B cell (primary cell): Measurements from ENCODE around the gene C13orf42. TPM values are rescaled to one million over a fixed set of nuclear protein-coding genes. Genes with fewer than 3 reads are reported as not detected.

Source experiments
- ATAC-seq: fragments of 200-7000 bp; cut with Tn5 transposase; one replicate; pipeline ENCODE4 v1.10.0; 2021; ENCODE audit warnings: low read depth, mild to moderate bottlenecking, moderate number of reproducible peaks, moderate library complexity
- CTCF ChIA-PET: fragments of 350-600 bp; sonication (Branson Sonifier 250); formaldehyde crosslinking; loops from one replicate; lab custom pipeline; 2021; ENCODE audit warnings: antibody characterized with exemption, inconsistent platforms; lab: Charles Lee
- POLR2A ChIA-PET: fragments of 350-600 bp; sonication (Branson Sonifier 250); formaldehyde crosslinking; loops from one replicate; lab custom pipeline; 2021; ENCODE audit warnings: antibody characterized with exemption; lab: Charles Lee
- DNase-seq: peaks from one replicate; pipeline ENCODE4 v3.0.0; 2013
- H2AFZ ChIP-seq: 2 replicates; pipeline ENCODE4 v1.6.1; 2012; ENCODE audit warnings: mild to moderate bottlenecking, low read depth, low read length; ENCODE audit not compliant: insufficient read depth, poor library complexity, severe bottlenecking
- H3K27ac ChIP-seq, 2 donors: 1 replicate in 1 of 2; 2 replicates in 1 of 2; pipeline ENCODE4 v1.5.1; 2012 to 2013; ENCODE audit warnings: low read length in 2 of 2, mild to moderate bottlenecking in 2 of 2, moderate library complexity in 1 of 2
- H3K27me3 ChIP-seq, 4 experiments: fragments of 200-600 bp in 1 of 4; sonication (generic) in 1 of 4; replicated peaks in 1 of 4; 1 replicate in 2 of 4; 2 replicates in 2 of 4; pipeline versions ENCODE4 v1.6.1 to v1.7.0; 2013 to 2016; ENCODE audit warnings: low read length in 3 of 4, mild to moderate bottlenecking in 2 of 4, mixed read lengths in 1 of 4, moderate library complexity in 1 of 4; ENCODE audit not compliant: insufficient read depth in 4 of 4, control insufficient read depth in 3 of 4; ENCODE audit errors: control extremely low read depth in 1 of 4
- H3K36me3 ChIP-seq, 2 experiments: replicated peaks in 1 of 2; 1 replicate in 1 of 2; 2 replicates in 1 of 2; pipeline versions ENCODE4 v1.6.1 to v1.7.1; 2013; ENCODE audit warnings: low read length in 1 of 2; ENCODE audit not compliant: insufficient read depth in 2 of 2, control insufficient read depth in 1 of 2; ENCODE audit errors: control extremely low read depth in 1 of 2, extremely low read depth in 1 of 2
- H3K4me1 ChIP-seq, 2 donors: fragments of 200-600 bp in 1 of 2; sonication (generic) in 1 of 2; 1 replicate in 1 of 2; 2 replicates in 1 of 2; pipeline versions ENCODE4 v1.5.1 to v1.6.1; 2013 to 2017; ENCODE audit warnings: low read length in 2 of 2; ENCODE audit not compliant: control insufficient read depth in 2 of 2, insufficient read depth in 2 of 2
- H3K4me2 ChIP-seq: replicated peaks from 2 replicates; pipeline ENCODE3; 2012; ENCODE audit warnings: mild to moderate bottlenecking, low read depth, low read length; ENCODE audit not compliant: poor library complexity, severe bottlenecking
- H3K4me3 ChIP-seq, 5 experiments: fragments of 200-600 bp in 1 of 5; sonication (generic) in 1 of 5; 1 replicate in 3 of 5; 2 replicates in 2 of 5; pipeline versions ENCODE4 v1.5.1 to v1.7.0; 2011 to 2016; ENCODE audit warnings: low read length in 4 of 5, mild to moderate bottlenecking in 4 of 5, low read depth in 2 of 5, control low read depth in 1 of 5, moderate library complexity in 1 of 5; ENCODE audit not compliant: insufficient read depth in 1 of 5; ENCODE audit errors: control extremely low read depth in 1 of 5, extremely low read depth in 1 of 5
- H3K79me2 ChIP-seq: fragments of 200-600 bp; sonication (generic); one replicate; pipeline ENCODE4 v1.6.0; 2016; ENCODE audit warnings: low read length; ENCODE audit not compliant: control insufficient read depth, insufficient read depth
- H3K9ac ChIP-seq: fragments of 200-600 bp; sonication (generic); 2 replicates; pipeline ENCODE4 v1.6.1; 2017; ENCODE audit warnings: mild to moderate bottlenecking, low read length, moderate library complexity
- H3K9me3 ChIP-seq, 3 donors: one replicate each; pipeline versions ENCODE4 v1.6.1 to v1.7.1; 2013; ENCODE audit warnings: low read length in 2 of 3; ENCODE audit not compliant: control insufficient read depth in 2 of 3, insufficient read depth in 1 of 3; ENCODE audit errors: control extremely low read depth in 1 of 3
- H4K20me1 ChIP-seq: 2 replicates; pipeline ENCODE4 v1.6.0; 2012; ENCODE audit warnings: mild to moderate bottlenecking, low read length; ENCODE audit not compliant: insufficient read depth, control insufficient read depth, poor library complexity, severe bottlenecking
- H3K27ac Mint-ChIP-seq: one replicate; pipeline ENCODE4 v1.8.0; 2021; ENCODE audit warnings: mixed read lengths
- H3K27me3 Mint-ChIP-seq: one replicate; pipeline ENCODE4 v1.8.0; 2021; ENCODE audit warnings: mixed read lengths
- H3K4me1 Mint-ChIP-seq: one replicate; pipeline ENCODE4 v1.8.0; 2021; ENCODE audit warnings: mixed read lengths
- H3K4me3 Mint-ChIP-seq: one replicate; pipeline ENCODE4 v1.8.0; 2021; ENCODE audit warnings: mixed read lengths
- H3K9me3 Mint-ChIP-seq: one replicate; pipeline ENCODE4 v1.8.0; 2022; ENCODE audit warnings: mixed read lengths; ENCODE audit not compliant: insufficient read depth
- CTCF ChIP-seq: fragments of 200-600 bp; IDR thresholded peaks from one replicate; pipeline ENCODE4 v1.8.0; 2022; ENCODE audit warnings: antibody characterized with exemption, mild to moderate bottlenecking
- EZH2 ChIP-seq: IDR thresholded peaks from 2 replicates; pipeline ENCODE4 v1.6.1; 2012; ENCODE audit warnings: borderline replicate concordance, low read depth, mild to moderate bottlenecking, moderate library complexity, low read length; ENCODE audit not compliant: insufficient read depth, poor library complexity, severe bottlenecking
- WGBS: methylation state at CpG from one replicate; pipeline ENCODE4 v1.1.5; 2013; ENCODE audit warnings: missing lambda C conversion rate; ENCODE audit not compliant: insufficient coverage; 5-methylcytosine and 5-hydroxymethylcytosine counted together
- intact Hi-C: fragments of 100-400 bp; cut with micrococcal nuclease; formaldehyde crosslinking; loops from one replicate; pipeline ENCODE4 v1.10.0; 2022
- polyA plus RNA-seq: library from polyadenylated mRNA; depleted of rRNA; stranded (reverse); fragments of >200 nt; gene quantifications from 2 replicates; pipeline ENCODE4 v1.2.3, GENCODE V29; 2012
- total RNA-seq, 2 donors: library from RNA; stranded (reverse); fragments of 120-200 nt in 1 of 2; gene quantifications; 1 replicate in 1 of 2; 2 replicates in 1 of 2; pipeline versions ENCODE4 v1.2.3 to v1.2.4, GENCODE V29; 2013 to 2022

C13orf42 gene
- total and polyA plus RNA-seq, 2 donors (not counting 1 experiment from before 2014, with no cell fraction given) = not detected

GRCh38 chr13:51067210-51067701 lies 43.8 kb downstream of the C13orf42 start:
- TF ChIP-seq CTCF (no peak), EZH2 (no peak)
- Histone ChIP-seq H3K27ac (no peak overlapping the region), H3K9ac (no peak overlapping the region), H3K27me3 (peaks cover 0 to 24% (median 14%) of the 10 kb centered on the region in 4 experiments), H3K4me3 (no peak overlapping the region), H2AFZ (no peak overlapping the region), H4K20me1 (no peaks in the 10 kb centered on the region), H3K4me2 (no peak overlapping the region), H3K9me3 (no peaks in the 10 kb centered on the region), H3K4me1 (peaks cover 11 to 19% of the 10 kb centered on the region in 2 donors), H3K36me3 (no peaks in the 10 kb centered on the region), H3K79me2 (no peaks in the 10 kb centered on the region)
- Mint-ChIP-seq H3K27me3 (peaks cover 46% of the 10 kb centered on the region), H3K27ac (no peak overlapping the region), H3K4me1 (peaks cover 12% of the 10 kb centered on the region), H3K4me3 (no peak overlapping the region), H3K9me3 (no peaks in the 10 kb centered on the region)
- no peak for ATAC-seq
- ChIA-PET CTCF (interaction anchor here (0.6 to 0.7 kb wide), 2 partner anchors 75 to 1090 kb away, joined by 3 read pairs; no protein-coding TSS in a partner anchor), POLR2A (no interaction called here)
- intact Hi-C loops = no loop called here
- no peak for DNase-seq
- WGBS = no CpG with 5 or more reads among the region's 9 CpGs

- no peaks in the 10 kb centered on the region for H3K36me3 ChIP-seq
- TF ChIP-seq EZH2 (no peak), CTCF (no peak)
- peaks cover 12% of the 10 kb centered on the region for H3K4me1 Mint-ChIP-seq
- no peak overlapping the region for H3K9ac ChIP-seq
- no peak overlapping the region for H3K4me3 ChIP-seq
- H3K27me3 ChIP-seq = peaks cover 0 to 24% (median 14%) of the 10 kb centered on the region in 4 experiments
- no peaks in the 10 kb centered on the region for H3K79me2 ChIP-seq
- peak; percentile 31 for DNase-seq
- peak overlapping the region; percentile 9 for H3K4me2 ChIP-seq
- whole genome bisulfite sequencing = 20% methylated on average over 12 of the region's 15 CpGs
- peak overlapping the region; percentile 44 for H2AFZ ChIP-seq
- H4K20me1 ChIP-seq = no peaks in the 10 kb centered on the region
- H3K27me3 Mint-ChIP-seq = peaks cover 50% of the 10 kb centered on the region
- no peak overlapping the region for H3K4me3 Mint-ChIP-seq
- no peaks in the 10 kb centered on the region for H3K9me3 ChIP-seq
- ChIA-PET POLR2A (no interaction called here), CTCF (interaction anchor here (1.3 to 1.5 kb wide), 3 partner anchors 59 to 1090 kb away, joined by 3 to 5 read pairs (median 3); no protein-coding TSS in a partner anchor)
- H3K27ac Mint-ChIP-seq = no peak overlapping the region
- intact Hi-C loops = no loop called here
- H3K27ac ChIP-seq = no peak overlapping the region
- peaks cover 11 to 19% of the 10 kb centered on the region in 2 donors for H3K4me1 ChIP-seq
- H3K9me3 Mint-ChIP-seq = no peaks in the 10 kb centered on the region
- peak; percentile 20 for ATAC-seq
These were observed 44.8 kb downstream of the C13orf42 start for GRCh38 chr13:51066091-51066831.
